HG03378 (cell line): ENCODE results near the gene RNF208.
A peak's percentile ranks its signal among the peaks of the same experiment; 100 is the strongest.
"Not testable (repeated sequence)": the region's sequence is repeated elsewhere in the genome, so short reads cannot be mapped to it uniquely, and the experiment has no call there.

ENCODE experiments used
- ATAC-seq: cut with Tn5 transposase; IDR thresholded peaks from one replicate; pipeline ENCODE4 v1.9.1; 2021; ENCODE audit warnings: mild to moderate bottlenecking, moderate library complexity; ENCODE audit not compliant: unreplicated experiment

Gene RNF208, protein sequence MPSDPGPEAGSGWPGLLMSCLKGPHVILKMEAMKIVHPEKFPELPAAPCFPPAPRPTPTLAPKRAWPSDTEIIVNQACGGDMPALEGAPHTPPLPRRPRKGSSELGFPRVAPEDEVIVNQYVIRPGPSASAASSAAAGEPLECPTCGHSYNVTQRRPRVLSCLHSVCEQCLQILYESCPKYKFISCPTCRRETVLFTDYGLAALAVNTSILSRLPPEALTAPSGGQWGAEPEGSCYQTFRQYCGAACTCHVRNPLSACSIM

DNA sequence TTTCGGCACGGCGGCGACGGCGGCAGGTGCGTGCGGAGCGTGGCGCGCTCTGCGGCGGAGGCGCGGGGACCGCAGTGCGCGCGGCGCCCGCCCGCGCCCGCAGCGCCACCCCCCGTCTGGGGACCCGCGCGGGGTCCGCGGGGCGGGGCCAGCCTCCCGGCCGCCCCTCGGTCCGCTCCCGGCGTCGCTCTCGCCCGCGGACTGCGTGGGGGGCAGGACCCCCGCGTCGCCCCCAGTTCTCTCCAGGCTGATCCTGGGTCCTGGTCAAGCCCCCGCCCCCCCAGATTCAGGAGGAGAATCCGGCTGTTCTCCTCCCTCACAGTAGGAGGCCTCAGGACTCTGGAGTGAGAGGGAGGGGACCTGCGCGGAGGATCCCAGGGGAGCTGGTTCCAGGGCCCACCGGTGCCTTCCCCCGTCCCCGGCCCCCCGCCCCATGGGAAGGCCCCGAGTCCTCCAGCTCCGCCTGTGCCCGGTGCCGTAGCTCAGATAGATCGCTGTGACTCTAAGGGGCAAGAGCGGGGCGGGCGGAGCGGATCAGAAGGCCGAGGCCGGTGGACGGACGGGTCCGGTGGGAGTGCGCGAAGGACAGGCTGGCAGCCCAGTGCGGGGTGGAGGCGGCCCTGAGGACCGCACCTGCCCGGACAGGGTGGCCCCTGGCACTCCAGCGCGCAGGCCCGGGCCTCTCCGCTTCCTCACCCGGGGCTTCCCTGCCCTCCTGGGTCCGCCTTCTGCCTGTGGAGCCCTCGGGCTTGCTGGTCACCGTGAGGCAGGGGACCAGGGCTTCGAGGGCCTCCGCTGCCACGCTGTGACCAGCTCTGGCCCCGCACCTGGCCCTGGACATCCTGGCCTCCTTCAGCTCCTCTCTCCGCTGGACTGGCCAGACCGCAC is at the start of gene RNF208:
RNF208 (minus strand) TSS at position 51 of the 888 bp plus-strand sequence. CDS start 1,028 bp downstream, outside the sequence.
- ATAC-seq = peak; percentile 2

DNA sequence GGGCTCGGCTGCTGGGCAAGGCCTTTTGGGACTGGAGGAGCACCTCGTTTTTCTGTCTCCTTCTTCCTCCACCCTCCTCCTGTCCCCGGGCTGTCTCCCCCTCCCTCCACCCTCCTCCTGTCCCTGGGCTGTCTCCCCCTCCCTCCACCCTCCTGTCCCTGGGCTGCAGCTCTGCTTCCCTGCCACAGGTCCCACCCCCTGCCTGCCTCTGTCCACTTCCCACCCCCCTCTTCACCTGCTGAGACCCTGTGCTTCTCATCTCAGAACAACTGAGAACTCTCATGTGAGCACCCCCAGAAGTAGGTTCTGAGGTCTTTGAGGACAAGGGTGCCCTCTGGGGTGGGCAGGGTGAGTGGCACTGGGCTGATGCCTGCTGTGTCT is 49.6 kb upstream of the RNF208 start:
- no peak for ATAC-seq

DNA sequence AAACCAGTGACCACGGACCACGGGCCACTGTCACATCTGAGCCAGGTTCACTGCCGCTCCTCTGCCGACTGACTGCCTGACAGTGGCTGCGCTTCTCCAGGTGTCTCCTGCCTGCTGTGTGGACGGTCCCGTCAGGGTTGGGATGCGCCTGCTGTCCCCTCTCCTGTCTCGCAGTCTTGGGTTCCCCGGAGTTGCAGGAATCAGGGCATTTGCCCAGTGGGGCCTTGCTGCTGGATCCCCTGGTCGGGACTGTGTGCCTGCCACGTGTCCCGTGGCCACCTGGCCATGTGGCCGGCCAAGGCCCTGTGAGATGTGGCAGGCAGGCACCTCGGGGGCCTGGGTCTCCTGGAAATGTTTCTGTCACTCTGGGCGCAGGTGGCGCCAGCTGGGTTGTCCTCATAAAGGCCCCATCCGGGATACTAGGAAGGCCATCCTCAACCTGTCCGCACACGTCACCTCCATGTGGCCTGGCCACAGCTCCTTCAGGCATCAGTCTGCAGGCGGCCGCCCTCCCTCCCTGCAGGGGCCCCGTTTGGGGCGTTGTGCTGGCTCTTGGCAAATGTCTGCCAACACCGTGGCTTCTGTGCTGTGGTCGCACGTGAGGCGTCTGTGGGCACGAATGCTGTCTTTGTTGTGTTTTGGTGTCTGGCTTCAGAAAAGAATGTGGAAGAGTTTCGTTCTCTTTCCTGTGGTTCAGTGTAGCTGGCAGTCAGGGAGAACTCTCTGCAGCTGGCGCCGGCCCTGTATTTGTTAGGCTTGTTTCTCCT is 49.1 kb upstream of the RNF208 start:
- no peak for ATAC-seq

DNA sequence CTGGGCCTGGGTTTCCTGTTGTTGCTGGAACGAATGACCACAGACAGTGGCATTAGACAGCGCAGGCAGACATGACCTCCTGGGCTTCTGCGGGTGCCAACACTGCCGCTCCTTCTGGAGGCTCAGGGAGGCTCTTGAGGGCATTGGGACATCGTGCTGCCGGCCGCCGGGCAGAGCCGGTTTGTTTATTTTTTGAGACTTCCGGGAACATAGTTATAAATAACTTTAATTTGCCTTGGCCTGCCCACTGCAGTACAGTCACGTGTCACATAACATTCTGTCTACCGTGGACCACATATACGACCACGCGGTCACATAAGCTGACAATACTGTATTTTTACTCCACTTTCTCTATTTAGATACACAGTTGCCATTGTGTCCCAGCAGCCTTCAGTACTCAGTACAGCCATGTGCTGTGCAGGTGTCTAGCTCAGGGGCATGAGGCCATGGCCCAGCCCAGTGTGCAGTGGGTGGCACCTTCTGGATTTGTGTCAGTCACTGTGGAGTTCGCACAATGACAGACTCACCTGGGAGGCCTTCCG is 47.3 kb upstream of the RNF208 start:
- no peak for ATAC-seq

DNA sequence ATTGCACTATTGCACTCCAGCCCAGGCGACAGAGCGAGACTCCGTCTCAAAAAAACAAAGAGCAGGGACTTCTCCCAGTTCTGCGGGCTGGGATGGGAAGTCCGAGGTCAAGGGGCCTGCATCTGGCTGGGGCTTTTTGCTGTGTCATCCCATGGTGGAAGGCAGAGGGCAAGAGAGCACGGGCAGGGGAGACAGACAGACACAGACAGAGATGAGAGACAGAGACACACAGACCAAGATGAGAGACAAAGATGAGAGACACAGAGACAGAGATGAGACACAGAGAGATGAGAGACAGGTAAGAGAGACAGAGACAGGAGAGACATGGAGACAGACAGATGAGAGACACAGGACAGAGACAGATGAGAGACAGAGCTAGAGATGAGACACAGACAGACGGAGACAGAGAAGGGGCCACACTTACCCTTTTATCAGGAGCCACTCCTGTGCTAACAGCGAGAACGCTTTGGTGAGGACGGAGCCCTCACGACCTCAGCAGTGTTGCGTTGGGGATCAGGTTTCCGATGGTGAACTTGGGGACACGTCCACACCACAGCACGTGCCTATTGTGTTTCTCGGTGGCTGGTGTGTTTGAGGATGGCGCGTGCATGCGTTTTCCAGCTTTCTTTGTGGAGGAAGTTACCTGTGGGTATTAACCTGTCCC is 46.6 kb upstream of the RNF208 start:
- no peak for ATAC-seq

DNA sequence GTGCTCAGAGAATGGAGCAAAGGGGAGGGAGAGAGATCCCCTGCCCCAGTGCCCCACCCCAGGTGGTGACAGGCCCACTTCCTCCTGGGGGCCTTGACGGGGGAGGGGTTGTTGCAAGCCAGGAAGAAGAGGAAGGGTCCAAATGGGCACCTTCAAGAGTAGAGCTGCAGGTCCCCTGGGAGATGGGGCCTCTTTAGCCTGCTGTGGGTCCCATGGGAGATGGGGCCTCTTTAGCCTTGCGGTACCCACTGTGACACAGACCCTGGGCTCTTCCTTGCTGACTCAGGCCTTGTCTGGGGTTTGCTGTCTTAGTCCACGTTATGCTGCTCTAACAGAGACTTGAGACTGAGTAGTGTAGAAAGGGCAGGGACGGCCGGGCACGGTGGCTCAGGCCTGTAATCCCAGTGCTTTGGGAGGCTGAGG is 45.9 kb upstream of the RNF208 start:
- no peak for ATAC-seq

DNA sequence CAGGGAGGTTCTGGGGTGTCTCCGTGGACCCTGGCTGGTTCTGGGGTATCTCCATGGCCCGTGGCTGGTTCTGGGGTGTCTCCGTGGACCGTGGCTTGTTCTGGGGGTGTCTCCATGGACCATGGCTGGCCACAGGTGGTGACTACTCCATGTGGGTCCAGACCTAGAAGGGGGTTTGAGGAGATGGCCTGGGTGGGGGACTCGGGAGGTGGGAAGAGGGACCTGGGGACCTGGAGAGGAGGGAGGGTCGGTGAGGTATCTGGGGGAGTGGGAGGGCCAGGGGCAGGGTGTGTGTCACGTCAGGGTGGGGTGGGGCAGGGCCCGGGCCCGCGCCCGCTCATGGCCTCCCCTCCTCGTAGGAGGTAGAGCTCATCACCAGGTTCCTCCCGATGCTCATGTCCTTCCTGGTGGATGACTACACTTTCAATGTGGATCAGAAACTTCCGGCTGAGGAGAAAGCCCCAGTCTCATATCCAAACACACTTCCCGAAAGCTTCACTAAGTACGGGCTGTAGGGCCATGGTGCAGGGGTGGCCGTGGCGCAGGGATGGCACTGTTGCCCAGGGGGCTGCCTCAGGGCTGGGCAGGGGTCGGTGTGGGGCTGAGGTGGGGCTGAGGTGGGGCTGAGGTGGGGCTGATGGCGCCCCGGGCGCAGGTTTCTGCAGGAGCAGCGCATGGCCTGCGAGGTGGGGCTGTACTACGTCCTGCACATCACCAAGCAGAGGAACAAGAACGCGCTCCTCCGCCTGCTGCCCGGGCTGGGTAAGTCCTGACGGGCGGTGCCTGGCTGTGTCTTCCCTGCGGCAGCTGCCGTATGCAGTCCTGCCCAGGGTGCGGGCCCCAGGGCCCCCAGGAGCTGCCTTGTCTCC is 44.8 kb upstream of the RNF208 start:
- ATAC-seq = no peak

DNA sequence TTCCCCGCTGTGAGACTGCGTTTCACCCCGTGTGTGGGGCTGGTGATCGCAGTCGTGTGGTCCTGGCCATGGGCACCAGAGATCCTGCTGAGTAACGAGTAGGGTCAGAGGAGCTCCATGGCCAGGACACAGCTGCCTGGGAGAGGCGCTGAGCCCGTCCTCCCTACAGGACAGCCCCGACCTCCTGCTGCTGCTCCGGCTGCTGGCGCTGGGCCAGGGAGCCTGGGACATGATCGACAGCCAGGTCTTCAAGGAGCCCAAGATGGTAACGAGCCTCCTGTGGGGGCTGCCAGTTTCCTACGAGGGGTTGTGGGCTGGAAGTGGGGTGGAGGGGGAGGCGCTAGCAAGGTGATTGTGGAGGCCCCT is 44.1 kb upstream of the RNF208 start:
- ATAC-seq = no peak

DNA sequence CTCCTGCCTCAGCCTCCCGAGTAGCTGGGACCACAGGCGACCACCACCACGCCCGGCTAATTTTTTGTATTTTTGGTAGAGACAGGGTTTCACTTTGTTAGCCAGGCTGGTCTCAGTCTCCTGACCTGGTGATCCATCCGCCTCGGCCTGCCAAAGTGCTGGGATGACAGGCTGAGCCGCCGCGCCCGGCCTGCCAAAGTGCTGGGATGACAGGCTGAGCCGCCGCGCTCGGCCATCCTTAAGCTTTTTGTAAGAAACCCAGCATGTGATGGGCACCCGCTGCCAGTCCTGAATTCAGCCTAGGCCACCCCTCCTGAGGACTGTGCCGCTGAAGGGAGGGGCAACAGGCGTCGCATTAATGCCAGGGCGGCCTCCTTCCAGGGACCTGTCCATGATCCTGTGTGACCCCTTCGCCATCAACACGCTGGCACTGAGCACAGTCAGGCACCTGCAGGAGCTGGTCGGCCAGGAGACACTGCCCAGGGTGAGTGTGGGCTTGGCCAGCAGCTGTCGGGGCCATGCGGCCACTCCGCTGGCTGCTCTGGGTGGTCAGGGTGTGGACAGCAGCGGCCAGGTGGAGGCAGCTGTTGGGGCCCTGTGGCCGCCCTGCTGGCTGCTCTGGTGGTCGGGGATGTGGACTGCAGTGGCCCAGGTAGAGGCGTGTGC is 43.6 kb upstream of the RNF208 start:
- no peak for ATAC-seq

DNA sequence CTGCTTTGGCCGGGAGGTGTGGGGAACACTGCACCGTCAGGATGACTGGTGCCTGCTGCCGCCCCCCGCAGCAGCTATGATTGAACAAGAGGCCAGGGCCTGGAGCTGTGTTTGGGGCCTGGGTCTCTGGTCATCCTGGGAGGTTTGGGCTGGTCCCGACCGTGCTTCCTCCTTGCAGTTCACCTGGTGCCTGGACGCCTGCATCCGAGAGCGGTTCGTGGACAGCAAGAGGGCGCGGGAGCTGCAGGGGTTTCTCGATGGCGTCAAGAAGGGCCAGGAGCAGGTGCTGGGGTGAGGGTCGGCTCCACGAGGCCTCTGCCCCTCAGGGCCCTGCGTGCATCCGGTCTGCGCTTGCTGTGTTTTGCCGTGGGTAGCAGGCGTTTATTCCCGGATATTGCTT is 42.0 kb upstream of the RNF208 start:
- no peak for ATAC-seq

DNA sequence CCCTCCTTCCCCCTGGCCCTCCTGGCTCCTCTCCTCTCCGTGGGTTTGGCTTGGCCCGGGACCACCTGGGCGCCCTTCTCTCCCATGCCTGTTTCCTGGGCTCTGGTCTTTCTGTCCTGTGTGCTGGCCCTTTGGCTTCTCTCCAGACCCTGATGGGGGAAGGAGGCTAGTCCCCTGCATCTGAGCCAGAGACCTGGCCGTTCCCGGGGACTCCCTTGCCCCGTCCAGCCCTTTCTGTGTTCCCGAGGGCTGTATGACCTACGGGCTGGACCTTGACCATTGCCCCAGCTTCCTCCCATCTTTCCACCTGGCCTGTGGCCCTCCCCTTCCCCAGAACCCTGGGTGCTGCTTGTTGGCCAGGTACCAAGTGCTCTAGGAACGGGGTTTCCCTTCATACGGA is 41.5 kb upstream of the RNF208 start:
- ATAC-seq = no peak

DNA sequence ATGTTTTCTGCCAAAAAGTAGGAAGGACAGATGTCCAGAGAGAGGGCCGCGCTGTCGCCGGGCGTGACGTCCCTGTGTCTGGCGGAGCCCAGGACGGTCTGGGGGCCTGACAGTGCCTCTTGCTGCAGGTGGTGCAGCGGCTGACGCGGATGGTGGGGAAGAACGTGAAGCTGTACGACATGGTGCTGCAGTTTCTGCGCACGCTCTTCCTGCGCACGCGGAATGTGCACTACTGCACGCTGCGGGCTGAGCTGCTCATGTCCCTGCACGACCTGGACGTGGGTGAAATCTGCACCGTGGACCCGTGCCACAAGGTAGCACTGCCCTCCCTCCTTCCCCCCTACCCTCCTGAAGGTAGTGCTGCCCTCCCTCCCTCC is 40.9 kb upstream of the RNF208 start:
- ATAC-seq = no peak

DNA sequence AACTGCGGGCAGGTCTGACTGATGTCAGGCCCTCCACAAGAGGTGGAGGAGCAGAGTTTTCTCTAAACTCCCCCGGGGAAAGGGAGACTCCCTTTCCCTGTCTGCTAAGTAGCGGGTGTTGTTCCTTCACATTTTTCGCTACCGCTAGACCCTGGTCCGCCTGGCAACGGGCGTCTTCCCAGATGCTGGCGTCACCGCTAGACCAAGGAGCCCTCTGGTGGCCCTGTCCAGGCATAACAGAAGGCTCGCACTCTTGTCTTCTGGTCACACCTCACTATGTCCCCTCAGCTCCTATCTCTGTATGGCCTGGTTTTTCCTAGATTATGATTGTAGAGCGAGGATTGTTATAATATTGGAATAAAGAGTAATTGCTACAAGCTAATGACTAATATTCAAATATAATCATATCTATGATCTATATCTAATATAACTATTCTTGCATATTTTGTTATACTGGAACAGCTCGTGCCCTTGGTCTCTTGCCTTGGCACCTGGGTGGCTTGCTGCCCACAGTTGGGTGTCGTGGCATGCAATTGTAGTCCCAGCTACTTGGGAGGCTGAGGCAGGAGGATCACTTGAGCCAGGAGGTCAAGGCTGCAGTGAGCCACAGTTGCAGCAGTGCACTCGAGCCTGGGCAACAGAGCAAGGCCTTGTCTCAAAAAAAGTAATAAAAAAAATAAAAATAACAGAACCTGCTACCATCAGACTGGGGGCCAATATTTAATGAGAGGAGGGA is 40.3 kb upstream of the RNF208 start:
- not testable (repeated sequence) for ATAC-seq

DNA sequence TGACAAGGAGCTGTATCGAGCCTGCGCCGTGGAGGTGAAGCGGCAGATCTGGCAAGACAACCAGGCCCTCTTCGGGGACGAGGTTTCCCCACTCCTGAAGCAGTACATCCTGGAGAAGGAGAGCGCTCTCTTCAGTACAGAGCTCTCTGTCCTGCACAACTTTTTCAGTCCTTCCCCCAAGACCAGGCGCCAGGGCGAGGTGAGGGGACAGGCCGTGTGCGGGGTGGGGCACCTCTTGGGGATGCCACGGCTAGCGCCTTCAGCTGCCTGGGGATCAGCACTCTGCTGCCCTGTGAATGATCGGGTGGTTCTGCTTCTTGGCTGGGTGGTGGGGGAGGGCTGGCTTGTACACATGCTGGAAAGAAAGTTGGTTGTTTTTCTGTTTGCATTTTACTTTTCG is 34.8 kb upstream of the RNF208 start:
- no peak for ATAC-seq

DNA sequence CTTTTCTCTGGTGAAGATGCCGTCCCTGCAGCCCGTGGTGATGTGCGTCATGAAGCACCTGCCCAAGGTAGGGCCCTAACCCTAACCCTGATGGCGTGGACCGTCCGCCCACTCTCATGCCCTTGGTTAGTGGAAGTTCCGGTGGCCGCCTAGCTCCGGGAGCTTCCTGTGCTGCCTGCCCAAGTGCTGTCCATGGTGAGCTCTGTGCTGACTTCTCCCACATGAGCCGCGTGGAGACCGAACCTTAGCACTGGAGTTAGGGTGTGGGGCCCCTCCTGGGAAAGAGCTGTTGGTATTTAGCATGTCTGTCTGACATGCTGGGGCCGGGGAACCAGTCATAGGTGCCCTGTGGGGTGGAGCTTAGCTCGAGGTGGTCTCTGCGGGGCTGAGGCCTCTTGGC is 34.3 kb upstream of the RNF208 start:
- ATAC-seq = no peak

DNA sequence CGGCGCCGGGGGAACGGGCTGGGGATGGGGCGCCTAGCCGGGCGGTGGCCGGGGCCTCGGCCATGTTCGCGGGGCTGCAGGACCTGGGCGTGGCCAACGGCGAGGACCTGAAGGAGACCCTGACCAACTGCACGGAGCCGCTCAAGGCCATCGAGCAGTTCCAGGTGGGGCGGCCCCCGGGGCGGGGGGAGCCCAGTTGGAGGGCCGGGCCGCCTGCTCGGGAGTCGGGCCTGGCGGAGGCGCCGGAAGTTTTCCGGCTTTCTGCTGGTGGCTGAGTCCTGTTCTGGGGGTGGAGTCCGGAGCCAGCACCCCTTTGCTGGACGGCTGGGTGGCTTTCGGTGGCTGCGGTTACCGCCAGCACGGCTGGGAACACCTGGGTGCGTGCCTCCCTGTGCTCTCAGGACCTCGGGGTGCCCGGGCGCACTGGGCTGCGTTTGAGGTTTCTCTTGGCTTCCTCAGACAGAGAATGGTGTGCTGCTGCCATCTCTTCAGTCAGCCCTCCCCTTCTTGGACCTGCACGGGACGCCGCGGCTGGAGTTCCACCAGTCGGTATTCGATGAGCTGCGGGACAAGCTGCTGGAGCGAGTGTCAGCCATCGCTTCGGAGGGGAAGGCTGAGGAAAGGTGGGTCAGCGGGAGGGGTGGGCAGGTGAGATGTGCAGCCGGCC is 33.5 kb upstream of the RNF208 start:
- ATAC-seq = peak; percentile 10

DNA sequence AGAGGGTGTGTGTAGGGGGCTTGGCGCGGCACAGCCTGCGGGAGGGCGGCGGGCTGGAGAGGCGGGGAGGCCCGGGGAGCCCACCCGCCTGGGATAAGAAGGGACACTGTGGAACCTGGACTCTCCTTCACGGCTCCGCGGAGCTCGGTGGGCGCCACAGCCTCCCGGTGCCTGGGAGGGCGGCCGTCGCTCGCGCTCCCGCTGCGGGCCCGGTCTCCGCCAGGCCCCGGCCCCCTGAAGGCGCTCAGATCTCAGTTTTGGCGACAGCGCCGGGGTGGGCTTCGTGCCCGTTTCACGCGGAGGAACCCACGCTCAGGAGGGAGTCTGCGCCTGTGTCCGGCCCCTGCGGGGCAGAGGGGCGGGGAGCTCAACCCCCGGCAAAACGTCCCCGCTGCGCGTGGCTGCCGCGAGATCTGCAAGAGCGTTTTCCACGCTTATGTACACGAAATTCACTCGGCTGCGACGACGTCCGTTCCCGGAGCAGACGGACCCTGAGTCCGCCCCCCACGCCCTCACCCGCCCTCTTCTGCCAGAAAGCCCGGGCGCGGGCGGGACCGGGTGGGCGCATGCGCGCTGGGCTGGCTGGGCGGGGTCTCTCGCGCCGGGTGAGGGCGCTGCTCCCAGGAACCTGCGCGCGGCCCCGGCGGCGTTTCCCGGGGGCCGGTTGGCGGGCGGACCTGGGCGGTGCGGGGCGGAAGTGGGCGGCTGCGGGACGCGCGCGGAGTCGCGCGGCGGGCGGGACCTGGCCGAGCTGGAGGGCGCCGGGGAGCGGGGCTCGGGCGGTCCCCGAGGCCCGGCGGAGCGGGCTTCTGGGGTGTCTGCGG is 32.8 kb upstream of the RNF208 start, which contains the start of gene NELFB:
NELFB (plus strand) TSS at position 704 of the 824 bp plus-strand sequence.
- peak; percentile 40 for ATAC-seq
